ENCODE measurements around the gene BCL2.

- TF ChIP-seq CREB1 (IDR thresholded peaks at IDR 0.05; ENCODE audit: low read depth) (no peak), YY1 (IDR thresholded peaks at IDR 0.05; ENCODE audit: low read depth) (no peak), TAF1 (IDR thresholded peaks at IDR 0.05; ENCODE audit: low read depth) (no peak), USF1 (IDR thresholded peaks at IDR 0.05) (no peak), MAX (IDR thresholded peaks at IDR 0.05) (no peak), RAD21 (IDR thresholded peaks at IDR 0.05; ENCODE audit: low read depth) (no peak), EGR1 (IDR thresholded peaks at IDR 0.05) (no peak), EP300 (IDR thresholded peaks at IDR 0.05; ENCODE audit: borderline replicate concordance) (no peak), FOXM1 (IDR thresholded peaks at IDR 0.05; ENCODE audit: borderline replicate concordance, low read depth) (no peak), NFIC (IDR thresholded peaks at IDR 0.05) (no peak), TEAD4 (IDR thresholded peaks at IDR 0.05) (no peak)
These were observed 94.1 kb downstream of the BCL2 start for GRCh38 chr18:63225434-63225833.

Data from Ishikawa (cell line).